Esophagus mucosa (tissue), 1 donor: ENCODE data around the gene YIF1B. TPM values are rescaled to one million over a fixed set of nuclear protein-coding genes. Genes with fewer than 3 reads are reported as not detected.
A peak's percentile ranks its signal among the peaks of the same experiment; 100 is the strongest.

Source experiments
- ATAC-seq: fragments of 200-7000 bp; cut with Tn5 transposase; one replicate; pipeline ENCODE4 v1.9.1; 2020
- total RNA-seq: library from RNA; stranded (reverse); gene quantifications from one replicate; pipeline ENCODE4 v1.2.4, GENCODE V29; 2023
- donor health status: DM: yes; HTN: yes; CAD: no.

The YIF1B gene
- total RNA-seq, 1 donor from 2014 or later = 43.1 TPM

DNA sequence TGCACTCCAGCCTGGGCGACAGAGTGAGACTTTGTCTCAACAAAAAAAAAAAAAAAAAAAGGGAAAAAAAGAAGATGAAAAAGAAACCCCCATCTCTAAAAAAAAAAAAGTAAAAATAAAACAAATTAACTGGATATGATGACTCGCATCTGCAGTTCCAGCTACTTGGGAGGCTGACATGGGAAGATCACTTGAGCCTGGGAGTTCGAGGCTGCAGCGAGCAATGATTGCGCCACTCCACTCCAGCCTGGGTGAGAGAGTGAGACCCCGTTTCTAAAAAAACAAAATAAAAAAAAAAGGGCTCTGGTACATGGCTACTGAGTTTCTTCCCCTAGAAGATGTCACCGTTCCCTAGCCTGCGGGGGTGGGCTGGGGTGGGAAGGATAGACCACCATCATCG lies 17.5 kb upstream of the YIF1B start:
- ATAC-seq = no peak

DNA sequence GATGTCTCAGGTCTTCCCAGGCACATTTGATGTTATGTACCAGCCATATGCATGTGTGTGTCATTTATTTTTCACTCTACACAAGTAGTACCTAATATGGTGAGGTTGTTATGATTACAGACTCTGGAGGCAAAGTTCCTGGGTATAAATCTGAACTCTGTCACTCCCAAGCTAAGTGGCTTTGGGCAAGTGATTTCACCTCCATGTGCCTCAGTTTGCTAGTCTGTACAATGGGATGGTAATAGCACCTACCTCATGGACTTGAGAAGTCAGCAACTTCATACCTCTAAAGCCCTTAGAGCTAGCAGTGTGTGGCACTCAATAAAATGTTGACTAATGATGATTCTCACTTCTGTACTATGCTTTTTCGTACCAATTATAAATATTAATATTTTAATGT lies 16.0 kb upstream of the YIF1B start:
- ATAC-seq = no peak

DNA sequence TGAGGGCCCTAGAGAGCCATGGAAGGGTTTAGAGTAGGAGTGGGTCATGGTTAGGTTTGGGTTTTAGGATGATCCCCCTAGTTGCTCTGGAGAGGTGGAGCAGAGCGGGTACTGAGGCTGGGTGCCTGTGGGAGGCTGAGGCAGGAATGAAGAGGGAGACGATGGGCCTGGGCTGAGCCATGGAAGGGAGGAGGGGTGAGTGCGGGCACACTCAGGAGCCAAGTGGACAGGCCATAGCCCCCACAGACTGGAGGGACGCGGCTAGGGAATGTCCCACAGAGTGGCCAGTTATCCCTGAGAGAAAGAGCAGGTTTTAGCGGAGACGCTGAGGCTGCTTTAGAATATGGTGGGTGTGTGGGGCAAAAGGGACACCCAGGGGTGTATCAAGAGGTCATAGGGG lies 13.9 kb upstream of the YIF1B start:
- no peak for ATAC-seq

DNA sequence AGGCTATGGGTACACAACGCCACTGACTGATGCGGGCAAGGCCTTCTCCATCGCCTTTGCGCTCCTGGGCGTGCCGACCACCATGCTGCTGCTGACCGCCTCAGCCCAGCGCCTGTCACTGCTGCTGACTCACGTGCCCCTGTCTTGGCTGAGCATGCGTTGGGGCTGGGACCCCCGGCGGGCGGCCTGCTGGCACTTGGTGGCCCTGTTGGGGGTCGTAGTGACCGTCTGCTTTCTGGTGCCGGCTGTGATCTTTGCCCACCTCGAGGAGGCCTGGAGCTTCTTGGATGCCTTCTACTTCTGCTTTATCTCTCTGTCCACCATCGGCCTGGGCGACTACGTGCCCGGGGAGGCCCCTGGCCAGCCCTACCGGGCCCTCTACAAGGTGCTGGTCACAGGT lies 10.8 kb upstream of the YIF1B start:
- ATAC-seq = no peak

DNA sequence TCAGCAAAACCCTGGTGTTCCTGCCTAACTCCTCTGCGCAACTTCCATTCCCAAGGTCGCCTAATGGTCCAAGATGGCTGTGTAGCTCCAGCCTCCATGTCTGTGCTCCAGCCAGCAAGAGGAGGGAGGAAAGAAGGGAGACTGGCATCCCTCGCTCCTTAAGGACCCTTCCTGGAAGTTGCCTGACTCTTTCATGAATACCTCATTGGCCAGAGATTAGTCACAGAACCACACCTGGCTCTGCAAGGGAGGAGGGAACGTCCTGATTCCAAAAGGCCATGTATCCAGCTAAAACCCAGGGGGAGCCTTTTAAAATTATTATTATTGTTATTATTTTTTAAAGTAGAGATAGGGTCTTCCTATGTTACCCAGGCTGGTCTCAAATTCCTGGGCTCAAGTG lies 8.7 kb upstream of the YIF1B start:
- no peak for ATAC-seq

DNA sequence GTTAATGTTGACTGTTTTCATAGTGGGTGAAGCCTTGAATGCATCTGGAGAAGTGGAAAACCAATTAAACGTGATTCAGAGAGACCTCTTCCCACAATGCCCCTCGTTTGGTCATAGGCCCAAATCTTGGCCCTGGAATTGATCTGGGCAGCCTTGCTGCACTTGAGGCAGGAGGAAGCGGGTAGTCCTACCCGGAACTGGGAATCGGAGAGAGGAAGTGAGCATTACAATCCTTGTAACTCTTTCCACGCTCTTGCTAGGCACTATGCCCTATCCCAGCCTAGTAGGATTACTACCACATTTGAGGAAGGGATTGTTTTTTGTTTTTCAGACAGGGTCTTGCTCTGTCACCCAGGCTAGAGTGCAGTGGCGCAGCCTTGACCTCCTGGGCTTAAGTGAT lies 7.5 kb upstream of the YIF1B start:
- no peak for ATAC-seq

DNA sequence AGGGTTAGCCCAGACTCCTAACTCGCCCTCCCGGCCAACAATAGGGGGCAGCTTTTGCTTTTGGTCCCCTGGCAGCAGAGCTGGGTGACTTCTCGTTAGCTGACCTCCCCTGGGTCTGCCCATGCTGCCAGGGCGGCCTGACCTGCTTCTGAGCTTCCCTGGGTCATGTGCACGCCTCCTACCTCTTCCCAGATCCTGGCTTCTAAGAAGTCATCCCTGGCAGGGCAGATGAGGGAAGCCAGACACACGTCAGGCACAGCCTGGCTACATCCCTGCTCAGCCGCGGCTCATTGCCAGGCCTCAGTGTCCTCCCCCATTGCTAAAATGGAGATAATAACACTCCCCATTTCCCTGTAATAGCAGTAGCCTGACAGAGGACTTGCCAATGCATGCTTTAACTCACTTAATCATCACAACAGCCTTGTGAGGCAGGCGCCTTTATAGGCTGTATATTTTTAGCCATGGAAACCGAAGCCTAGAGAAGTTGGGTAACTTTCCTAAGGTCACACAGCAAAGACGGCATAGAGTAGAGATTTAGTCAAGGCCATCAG lies 6.0 kb upstream of the YIF1B start:
- ATAC-seq = peak; percentile 67

DNA sequence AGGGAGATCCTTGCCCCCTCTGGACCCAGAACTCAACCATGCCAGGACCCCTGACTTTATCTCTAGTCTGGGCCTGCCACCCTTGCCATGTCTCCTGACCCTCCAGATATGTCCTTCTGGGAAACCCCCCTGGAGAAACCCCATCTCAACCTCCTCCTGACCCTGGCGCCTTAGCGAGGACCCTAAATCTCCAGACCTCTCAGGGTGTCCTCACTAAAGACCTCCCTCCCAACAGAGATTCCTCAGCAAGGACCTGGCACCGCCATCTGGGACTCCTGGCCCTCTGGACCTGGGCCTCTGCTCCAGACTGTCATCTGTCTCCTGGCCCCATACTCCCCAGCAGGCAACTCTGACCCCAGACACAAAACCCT lies 5.2 kb upstream of the YIF1B start:
- no peak for ATAC-seq

DNA sequence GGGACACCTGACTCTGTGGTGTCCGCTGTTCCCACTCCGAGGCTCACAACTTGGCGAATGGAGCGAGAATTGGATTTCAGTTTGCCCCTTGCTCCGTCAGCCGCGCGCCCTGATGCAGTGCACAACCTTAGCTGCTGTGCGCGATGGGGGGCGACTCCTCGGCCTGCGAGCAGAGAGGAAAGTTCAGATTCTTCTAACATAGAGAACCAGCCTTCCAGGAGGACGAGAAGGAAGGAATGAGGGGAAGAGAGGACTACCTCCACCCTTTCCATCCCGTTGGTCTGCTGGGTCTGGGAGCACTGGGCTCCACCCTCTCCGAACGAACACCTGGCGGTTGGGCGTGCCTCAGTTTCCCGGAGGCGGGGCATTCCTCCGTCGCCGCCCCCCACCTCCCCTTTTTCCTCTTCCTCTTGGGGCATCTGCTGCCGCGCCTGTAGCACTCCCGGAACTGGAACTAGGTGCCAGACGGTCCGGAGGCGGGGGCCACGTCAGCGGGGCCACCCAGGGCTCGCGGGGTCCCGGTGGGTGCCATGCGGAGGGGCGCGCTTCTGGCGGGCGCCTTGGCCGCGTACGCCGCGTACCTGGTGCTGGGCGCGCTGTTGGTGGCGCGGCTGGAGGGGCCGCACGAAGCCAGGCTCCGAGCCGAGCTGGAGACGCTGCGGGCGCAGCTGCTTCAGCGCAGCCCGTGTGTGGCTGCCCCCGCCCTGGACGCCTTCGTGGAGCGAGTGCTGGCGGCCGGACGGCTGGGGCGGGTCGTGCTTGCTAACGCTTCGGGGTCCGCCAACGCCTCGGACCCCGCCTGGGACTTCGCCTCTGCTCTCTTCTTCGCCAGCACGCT lies 3.9 kb upstream of the YIF1B start, which contains the start of gene KCNK6:
KCNK6 (plus strand) TSS at position 425 of the 838 bp plus-strand sequence; CDS start at position 531, 106 bp downstream.
- ATAC-seq = peak; percentile 44

DNA sequence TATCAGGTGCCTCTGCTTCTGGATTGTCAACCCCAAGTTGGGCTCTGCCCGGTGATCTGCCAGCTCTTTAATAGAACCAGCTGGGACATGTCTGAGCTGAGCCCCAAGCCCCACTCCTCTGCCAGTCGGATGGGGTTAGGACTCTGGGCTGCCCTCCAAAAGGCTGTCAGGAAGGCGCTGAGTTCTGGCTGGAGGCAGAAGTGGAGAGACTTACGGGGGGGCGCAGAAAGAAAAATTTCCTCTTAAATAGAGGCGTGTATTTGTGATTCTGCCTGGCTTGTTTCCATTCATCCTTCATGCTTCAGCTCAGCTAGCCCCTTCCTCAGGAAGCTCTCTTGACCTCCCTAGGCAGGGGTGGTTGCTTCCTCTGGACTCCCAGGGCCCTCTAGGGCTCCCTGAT lies 2.9 kb upstream of the YIF1B start:
- peak; percentile 17 for ATAC-seq

DNA sequence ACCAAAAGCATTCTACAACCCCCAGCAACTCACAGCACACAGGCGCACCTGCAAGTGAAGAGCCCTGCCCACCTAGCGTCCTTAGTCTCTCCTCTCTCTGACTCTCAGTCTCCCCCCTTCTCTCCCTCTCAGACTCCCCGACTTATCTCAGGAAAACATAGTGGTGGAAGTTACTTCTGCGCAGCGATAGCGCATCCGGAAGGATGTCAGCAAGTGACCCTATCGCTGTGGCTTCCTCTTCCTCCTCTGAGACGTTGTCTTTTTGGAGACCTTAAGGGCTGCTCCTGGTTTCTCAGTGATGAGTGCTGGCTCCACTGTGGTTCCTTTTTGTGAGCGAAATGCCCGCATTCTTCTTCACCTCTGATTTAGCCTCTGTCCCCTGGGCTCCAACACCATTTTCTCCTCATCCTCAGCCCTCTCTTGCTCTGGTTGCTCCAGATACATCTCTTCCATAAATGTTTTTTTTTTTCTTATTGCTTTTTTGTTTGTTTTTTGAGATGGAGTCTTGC lies 1.4 kb upstream of the YIF1B start:
- ATAC-seq = no peak

DNA sequence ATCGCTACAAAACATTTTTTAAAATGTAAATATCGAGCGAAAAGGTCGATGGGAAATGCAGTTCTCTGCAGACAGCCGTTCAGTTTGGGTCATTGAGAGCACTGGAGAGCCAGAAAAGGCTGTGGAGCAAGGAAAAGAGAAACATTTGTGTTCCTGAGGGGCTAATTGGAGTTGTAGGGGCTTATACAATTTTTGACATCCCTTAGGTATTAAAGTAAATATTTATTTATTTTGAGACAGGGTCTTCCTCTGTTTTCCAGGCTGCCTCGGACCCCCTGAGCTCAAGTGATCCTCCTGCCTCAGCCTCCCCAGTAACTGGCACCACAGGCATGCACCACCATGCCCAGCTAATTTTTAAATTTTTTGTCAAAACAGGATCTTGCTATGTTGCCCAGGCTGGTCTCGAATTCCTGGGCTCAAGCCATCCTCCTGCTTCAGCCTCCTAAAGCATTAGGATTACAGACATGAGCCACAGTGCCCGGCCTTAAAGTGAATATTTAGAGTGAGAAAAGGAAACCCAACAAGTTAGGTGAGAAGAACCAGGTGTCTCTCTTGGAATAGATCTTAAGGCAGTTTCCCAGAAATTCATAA lies 825 bp upstream of the YIF1B start:
- no peak for ATAC-seq

DNA sequence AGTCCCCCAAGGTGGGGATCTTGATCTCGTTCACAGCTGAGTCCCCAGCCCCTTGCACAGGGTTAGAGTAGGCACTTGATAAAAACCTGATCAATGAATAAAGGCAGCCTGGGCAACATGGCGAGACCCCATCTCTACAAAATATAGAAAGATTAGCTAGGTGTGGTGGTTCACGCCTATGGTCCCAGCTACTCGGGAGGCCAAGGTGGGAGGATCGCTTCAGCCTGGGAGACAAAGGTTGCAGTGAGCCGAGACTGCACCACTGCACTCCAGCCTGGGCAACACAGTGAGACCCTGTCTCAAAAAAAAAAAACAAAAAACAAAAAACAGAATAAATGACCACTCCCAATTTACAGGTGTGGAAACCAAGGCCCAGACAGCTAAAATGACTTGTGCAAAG lies 4.8 kb downstream of the YIF1B start:
- no peak for ATAC-seq

DNA sequence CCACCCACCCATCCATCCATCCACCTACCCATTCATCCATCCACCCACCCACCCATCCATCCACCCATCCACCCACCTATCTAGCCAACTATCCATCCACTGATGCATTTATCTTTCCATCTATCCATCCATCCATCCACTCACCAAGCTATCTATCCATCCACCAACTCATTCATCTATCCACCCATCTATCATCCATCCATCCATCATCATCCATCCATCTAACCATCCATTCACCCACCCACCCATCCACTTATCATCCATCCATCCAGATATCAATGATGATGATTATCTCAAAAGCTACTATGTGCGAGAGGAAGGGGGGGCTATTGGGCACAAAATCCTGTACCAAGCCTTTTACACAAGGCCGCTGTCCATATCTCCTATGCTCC lies 5.5 kb downstream of the YIF1B start:
- ATAC-seq = no peak

DNA sequence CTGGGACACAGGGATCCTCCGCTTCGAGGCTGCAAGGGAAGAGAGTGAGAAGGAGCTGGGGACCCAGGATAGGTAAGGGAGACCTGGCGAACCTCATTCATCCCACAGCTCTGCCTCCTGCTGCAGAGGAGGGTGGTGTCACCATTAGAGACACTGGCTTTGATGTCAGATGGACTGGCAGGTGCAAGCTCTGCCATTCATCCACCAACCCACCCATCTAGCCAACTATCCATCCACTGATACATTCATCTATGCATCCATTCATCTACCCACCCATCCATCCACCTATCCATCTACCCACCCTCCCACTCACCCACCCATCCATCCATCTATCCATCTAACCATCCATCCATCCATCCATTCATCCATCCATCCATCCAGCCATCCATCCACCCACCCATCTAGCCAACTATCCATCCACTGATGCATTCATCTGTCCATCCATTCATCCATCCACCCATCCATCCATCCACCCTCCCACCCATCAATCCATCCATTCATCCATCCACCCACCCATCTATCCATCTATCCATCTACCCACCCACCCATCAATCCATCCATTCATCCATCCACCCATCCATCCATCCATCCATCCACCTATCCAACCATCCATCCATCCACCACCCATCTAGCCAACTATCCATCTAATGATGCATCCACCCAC lies 6.0 kb downstream of the YIF1B start:
- no peak for ATAC-seq

DNA sequence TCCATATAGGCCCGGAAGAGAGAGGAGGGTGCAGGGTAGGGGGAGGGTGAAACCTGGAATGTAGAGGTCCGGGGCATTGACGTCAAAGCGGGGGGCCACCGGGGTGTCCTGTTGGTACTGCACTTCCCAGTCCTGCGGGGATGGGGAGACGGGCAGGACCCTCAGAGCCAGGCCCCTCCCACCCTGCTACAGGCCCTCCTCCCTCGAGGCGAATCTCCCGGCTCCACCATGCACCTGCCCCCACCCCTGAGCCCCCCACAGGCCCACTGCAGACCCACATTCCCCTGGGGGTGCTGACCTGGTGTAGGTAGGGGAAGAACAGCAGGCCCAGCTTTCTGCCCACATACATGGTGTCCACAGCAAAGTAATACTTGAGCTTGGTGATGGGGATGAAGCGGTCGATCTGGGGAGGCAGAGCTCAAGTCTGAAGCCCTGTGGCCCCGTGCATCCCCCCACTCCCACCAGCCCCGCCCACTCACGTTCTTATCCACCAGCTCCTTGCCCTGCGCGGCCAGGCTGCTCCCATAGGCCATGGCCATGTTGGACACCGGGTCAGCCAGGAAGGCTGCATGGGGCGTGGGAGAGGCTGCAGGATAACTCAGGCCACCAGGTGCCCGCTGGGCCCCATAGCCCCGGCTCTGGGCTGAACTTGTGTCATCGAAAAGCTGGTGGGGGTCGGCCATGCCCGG lies 6.7 kb downstream of the YIF1B start:
- ATAC-seq = no peak

DNA sequence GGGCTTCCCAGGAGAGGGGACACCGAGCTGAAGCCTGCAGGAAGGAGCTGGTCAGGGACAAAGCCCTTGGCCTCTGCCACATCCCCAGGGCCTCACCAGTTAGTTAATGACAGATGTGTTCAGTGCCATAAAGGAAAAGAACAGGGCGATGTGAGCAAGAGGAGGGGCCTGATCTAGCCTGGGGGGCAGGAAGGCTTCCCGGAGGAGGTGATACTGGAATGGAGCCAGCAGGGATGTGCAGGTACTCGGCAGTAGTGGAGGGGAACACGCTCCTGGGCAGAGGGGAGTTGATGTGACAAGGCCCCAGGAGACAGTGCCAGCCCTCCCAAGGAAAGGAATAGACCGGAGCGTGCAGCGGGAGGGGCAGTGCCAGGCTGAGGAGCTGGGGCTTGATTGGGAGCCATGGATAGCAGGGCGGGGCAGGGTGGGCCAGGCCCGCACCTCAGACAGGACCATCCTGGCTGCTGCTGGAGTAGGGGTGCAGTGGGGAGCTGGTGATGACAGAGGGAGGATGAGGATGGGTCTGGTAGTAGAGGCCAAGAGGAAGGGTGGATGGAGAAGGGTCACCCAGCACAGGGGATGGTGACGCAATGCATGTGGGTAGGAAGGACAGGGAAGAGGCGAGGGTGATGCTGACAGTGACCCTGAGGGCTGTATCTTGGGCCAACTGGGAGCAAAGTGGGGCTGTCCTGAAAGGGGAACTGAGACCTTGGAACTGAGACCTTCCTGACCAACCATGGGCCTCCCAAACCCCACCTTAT lies 7.6 kb downstream of the YIF1B start:
- no peak for ATAC-seq

DNA sequence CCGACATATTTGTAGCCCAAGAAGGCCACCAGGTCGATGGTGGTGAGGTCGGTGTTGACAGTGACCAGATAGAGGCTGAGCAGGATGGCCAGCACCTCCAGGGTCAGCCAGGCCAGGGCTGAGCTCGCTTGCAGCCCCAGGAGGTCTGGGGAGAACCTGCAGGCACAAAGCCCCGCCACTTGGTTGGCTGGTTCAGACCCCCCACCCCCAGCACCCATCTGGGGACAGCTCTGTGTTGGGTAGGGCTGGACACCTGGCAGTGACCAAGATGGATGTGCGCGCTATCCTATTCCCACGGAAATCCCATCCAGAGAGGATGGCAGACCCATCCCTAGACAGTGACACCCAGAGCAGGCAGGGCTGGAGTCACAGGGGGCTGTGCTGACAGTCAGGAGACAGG lies 8.2 kb downstream of the YIF1B start:
- no peak for ATAC-seq

DNA sequence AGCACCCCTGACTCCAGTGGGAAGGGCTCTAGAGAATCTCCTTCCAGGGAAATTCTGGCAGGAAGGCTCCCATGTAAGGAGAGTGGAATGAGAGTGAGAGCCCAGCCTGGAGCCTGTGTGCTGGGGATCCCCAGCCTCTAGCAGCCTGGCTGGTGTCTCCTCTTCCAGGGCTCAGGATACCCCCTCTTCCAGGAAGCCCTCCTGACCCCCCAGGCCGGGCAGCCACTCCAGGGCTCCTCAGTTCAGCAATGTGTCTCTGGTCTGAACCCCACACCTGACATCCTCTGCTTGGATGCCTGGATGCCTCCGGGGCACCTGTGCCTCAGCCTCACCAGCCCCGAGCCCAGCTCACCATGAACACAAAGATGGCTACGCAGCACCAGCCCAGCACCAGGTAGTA lies 8.7 kb downstream of the YIF1B start:
- ATAC-seq = no peak

DNA sequence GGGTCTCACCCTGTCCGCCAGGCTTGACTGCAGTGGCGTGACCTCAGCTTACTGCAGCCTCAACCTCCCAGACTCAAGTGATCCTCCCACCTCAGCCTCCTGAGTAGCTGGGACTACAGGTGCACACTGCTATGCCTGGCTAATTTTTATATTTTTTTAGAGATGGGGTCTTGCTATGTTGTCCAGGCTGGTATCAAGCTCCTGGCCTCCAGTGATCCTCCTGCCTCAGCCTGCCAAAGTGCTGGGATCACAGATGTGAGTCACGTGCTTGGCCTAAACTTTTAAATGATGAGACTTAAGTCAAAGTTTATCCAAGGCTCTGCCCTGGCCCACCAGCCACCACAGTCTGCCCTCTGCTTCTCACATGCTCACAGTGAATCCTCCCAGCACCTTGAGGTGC lies 9.5 kb downstream of the YIF1B start:
- ATAC-seq = no peak

DNA sequence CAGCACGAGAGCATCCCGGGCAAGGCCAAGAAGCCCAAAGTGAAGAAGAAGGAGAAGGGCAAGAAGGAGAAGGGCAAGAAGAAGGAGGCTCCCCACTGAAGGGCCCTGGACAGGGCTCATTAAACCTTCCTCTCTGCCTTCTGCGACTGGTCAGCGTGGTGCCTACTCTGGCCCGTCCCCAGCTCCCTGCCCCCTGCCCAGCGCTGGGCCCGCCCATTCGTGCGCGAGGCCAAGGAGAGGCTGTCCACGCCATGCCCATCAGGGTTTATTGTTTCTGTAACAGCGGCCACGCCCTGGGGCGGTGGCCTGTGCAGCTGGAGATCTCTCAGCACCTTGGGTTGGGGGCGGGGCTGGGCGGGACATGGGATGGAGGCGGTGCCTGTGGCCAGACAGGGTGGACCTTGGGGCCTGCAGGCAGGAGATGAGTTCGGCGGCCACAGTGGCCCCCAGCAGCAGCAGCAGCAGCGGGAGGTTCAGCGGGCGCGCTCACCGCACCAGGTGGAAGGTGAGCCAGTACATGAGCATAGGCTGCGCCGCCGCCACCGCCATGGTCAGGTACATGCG lies 10.8 kb downstream of the YIF1B start:
- ATAC-seq = peak; percentile 74
